HepG2 (cell line): Measurements from ENCODE around the gene VRK3. TPM values are rescaled to one million over a fixed set of nuclear protein-coding genes. Genes with fewer than 3 reads are reported as not detected.

Experiments used
- ARID3A ChIP-seq: IDR thresholded peaks from 2 replicates; pipeline ENCODE4 v1.6.1; 2012; ENCODE audit warnings: low read depth, low read length, improper control_type of control experiment
- GATA4 ChIP-seq: sonication (generic); IDR thresholded peaks from 2 replicates; pipeline ENCODE4 v1.6.1; 2016; ENCODE audit warnings: antibody characterized with exemption, low read depth, borderline replicate concordance
- JARID2 ChIP-seq: sonication (generic); formaldehyde crosslinking; IDR thresholded peaks from 2 replicates; pipeline ENCODE4 v1.8.1; 2023; ENCODE audit warnings: missing genetic modification reagents, inconsistent platforms; ENCODE audit not compliant: insufficient replicate concordance
- SUZ12 ChIP-seq: fragments of 150-350 bp; IDR thresholded peaks from 2 replicates; pipeline ENCODE4 v1.6.1; 2014; ENCODE audit warnings: low read depth, low read length
- TEF ChIP-seq: sonication (generic); formaldehyde crosslinking; IDR thresholded peaks from 2 replicates; pipeline ENCODE4 v1.5.0; 2020; ENCODE audit warnings: missing genetic modification reagents
- THAP9 ChIP-seq: sonication (generic); formaldehyde crosslinking; IDR thresholded peaks from 2 replicates; pipeline ENCODE4; 2020; ENCODE audit warnings: missing genetic modification reagents, mild to moderate bottlenecking, borderline replicate concordance
- ZNF318 ChIP-seq: sonication (generic); formaldehyde crosslinking; IDR thresholded peaks from 2 replicates; pipeline ENCODE4 v1.4.0; 2020; ENCODE audit warnings: mild to moderate bottlenecking, missing genetic modification reagents
- ZNF451 ChIP-seq: sonication (generic); formaldehyde crosslinking; IDR thresholded peaks from 2 replicates; pipeline ENCODE4 v1.5.0; 2020; ENCODE audit warnings: mild to moderate bottlenecking, missing genetic modification reagents
- ZNF574 ChIP-seq: sonication (generic); formaldehyde crosslinking; IDR thresholded peaks from 2 replicates; pipeline ENCODE4 v1.4.0; 2020; ENCODE audit warnings: missing genetic modification reagents
- ZNF761 ChIP-seq: sonication (generic); formaldehyde crosslinking; conservative IDR thresholded peaks from 2 replicates; pipeline ENCODE4 v1.4.0; 2020; ENCODE audit warnings: mild to moderate bottlenecking, missing genetic modification reagents
- polyA plus RNA-seq, 8 experiments: library from polyadenylated mRNA; depleted of rRNA in 3 of 8; stranded (reverse) in 7 of 8; unstranded in 1 of 8; fragments of >200 nt; fragmentation: Illumina TruSeq in 4 of 8; extraction: Trizol in 4 of 8; gene quantifications; 2 replicates each; pipeline versions ENCODE4 v1.2.1 to v1.2.3, GENCODE V29; 2011 to 2016; ENCODE audit warnings: low read depth in 4 of 8, missing spikeins in 1 of 8, mixed read lengths in 1 of 8; ENCODE audit not compliant: insufficient read depth in 1 of 8
- total RNA-seq, 5 experiments: library from RNA; depleted of rRNA; stranded (reverse); fragments of >200 nt; fragmentation: Illumina TruSeq; extraction: Trizol; gene quantifications; 2 replicates each; pipeline ENCODE4 v1.2.3, GENCODE V29; 2016; ENCODE audit warnings: low read depth in 1 of 5

VRK3 gene
- total and polyA plus RNA-seq, 2 of the 13 experiments (the other 11 are each of a cell fraction or from before 2014, with no cell fraction given), result 23.8 to 28.3 TPM

- TF ChIP-seq ZNF574 (CRISPR knock-in tag), result peak; percentile 97
- TF ChIP-seq ZNF761 (CRISPR knock-in tag), result peak; percentile 100
- peak; percentile 100 for TF ChIP-seq JARID2 (CRISPR knock-in tag)
- TF ChIP-seq TEF, result peak; percentile 99
- no peak for TF ChIP-seq SUZ12
- no peak for TF ChIP-seq ARID3A
- TF ChIP-seq ZNF318 (CRISPR knock-in tag), result peak; percentile 100
- TF ChIP-seq THAP9 (CRISPR knock-in tag), result peak; percentile 97
- TF ChIP-seq ZNF451 (CRISPR knock-in tag), result peak; percentile 100
- no peak for TF ChIP-seq GATA4
Measured at GRCh38 chr19:49987159-49987698, 37.9 kb downstream of the VRK3 start (continued).
